ENCODE results near the gene ZNF608.

The ZNF608 gene

DNA sequence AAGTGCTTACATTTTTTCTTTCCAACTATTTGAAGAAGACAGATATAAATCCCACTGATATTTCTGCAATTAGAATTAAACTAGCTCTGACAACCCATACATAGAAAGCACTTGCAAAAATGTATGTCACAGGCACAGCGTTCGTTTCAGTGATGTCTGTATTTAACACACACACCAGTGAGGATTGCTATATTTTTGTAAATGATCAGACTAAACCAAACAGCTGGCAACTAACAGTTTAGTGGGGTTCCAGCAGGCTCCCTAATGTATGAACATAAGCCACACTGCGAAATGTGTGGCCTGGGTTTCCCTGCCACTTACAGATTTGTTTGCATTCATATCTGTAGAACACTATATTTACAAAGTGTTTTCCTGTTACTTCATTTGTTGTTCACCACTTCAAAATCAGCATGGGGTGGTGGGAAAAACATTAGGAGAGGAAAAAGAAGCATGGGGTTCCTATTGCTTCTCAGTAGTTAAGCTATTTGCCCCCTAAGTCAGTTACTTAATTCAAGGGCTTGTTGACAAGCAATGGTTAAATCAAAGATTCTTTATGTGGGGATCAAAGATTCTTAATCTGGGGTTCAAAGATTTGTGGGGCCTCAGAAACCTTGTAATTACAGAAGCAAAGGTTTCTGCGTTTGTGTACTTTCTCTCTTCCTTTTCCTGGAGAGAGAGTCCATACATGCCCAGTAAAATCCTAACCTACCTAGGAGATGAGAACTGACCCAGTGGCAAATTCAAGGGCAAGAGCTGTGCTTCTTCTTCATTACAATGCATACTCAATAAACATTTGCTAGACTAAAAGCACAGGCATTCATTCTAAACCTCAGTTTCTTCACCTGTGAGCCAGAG, 27.1 kb downstream of the ZNF608 start:
- DNase-seq (ENCODE audit: low spot score) = no peak

DNA sequence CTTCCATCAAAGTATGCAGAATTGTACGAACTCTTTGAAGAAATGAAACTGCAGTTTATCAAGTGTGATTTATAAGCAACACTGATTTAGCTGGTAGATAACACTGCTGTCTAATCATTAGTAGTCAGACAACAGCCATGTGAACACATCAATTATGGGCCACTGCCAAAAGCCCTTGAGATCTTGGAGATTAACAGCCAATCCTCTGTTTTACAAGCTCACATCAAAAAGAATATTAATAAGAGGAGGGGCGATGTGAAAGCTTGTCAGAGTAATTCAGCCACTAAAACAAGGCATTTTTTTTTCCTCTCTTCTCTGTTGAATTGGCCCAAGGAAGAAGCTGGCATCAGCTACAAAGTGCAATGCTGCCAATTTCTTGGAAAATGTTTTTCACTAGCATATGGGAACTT, 28.1 kb downstream of the ZNF608 start:
- no peak for DNase-seq (ENCODE audit: low spot score)

DNA sequence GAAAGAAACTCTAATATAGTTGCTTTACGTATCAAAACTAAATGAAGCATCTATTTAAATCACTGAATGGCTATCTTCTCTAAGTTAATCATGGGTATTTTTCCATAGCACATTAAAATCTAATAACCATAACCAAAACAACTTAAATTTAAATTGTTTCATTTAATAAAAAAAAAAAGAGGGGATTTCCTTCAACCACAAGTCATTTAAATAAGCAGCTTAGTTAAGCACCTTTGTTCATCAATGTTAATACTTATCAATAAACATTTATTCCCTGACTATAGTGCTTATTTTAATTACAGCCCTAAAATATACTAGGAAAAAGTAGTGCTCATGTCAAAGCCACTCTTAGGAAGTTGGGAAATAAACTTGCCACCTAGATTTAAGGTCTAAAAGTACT, 30.3 kb downstream of the ZNF608 start:
- DNase-seq (ENCODE audit: low spot score) = no peak

DNA sequence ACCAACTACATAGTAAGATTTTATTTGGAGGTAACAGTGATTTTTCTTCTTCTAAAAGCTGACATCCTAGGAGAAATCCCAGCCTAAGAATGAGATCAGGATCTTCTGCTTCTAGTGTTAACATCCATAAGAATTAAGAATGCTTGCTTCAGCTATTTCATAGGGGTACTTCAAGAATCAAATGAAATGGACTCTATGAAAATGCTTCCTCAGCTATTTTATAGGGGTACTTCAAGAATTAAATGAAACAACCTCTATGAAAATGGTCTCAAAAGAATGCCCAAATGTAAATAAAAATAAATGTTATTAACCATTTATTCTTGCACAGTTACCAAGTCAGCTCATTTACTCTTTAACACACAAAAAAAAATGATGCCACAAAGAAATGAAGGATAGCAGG, 31.5 kb downstream of the ZNF608 start:
- no peak for DNase-seq (ENCODE audit: low spot score)

DNA sequence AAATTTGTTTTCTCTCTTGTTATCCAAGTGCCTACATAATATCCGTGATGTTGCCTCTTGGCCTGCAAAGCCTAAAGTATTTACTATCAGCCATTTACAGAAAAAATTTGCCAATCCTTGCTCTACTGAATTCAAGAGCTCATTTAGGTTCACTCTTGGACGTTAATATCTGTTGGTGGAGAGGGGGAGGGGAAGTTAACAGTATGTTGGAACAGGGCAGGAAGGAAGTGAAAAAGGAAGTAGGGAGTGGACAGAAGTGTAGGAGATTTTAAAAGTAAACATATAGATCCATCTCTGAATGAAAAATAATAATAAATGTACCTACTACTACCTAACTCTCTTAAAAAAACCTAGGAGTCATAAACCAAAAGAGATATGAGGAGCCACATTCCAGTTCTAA, 32.8 kb downstream of the ZNF608 start:
- DNase-seq (ENCODE audit: low spot score) = no peak

- no peak for DNase-seq (ENCODE audit: low spot score)
Measured at GRCh38 chr5:124712731-124713305, 33.6 kb downstream of the ZNF608 start.

GRCh38 chr5:124708086-124708485, 38.4 kb downstream of the ZNF608 start:
- no peak for DNase-seq (ENCODE audit: low spot score)

- no peak for DNase-seq (ENCODE audit: low spot score)
Measured at GRCh38 chr5:124707520-124707919, 38.9 kb downstream of the ZNF608 start.

DNA sequence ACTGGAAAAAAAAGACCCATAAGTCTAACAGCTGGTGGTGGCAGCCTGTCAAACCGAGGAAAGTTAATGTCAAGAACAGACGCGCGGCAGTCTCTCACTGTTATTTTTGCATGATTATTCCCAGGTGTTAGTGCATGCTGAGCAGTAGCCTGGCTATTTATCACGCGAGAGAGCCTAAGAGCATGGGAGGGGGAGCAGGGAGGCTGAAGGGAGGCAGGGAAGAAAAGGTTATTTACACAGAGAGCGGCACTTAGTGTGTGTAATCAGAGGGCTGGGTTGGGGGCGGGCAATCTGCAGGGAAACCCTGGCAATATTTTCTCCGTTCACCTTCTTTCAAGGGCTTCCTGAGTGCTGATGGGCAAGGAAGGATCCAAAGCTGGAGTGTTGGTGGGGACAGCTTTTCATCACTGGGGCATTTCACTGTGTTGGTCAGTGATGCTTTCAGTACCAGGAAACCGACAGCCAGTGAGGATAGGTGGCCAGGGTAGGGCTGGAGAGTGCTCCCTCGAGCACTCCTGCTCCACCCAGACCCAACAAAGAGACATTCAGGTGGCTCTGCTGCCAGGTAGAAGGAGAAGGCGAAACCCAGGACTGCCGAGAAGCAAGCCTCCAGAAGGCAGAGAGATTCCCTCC, 39.6 kb downstream of the ZNF608 start:
- no peak for DNase-seq (ENCODE audit: low spot score)

GRCh38 chr5:124706051-124706450, 40.4 kb downstream of the ZNF608 start:
- no peak for DNase-seq (ENCODE audit: low spot score)

- DNase-seq (ENCODE audit: low spot score) = no peak
Measured at GRCh38 chr5:124705577-124705976, 40.9 kb downstream of the ZNF608 start.

DNA sequence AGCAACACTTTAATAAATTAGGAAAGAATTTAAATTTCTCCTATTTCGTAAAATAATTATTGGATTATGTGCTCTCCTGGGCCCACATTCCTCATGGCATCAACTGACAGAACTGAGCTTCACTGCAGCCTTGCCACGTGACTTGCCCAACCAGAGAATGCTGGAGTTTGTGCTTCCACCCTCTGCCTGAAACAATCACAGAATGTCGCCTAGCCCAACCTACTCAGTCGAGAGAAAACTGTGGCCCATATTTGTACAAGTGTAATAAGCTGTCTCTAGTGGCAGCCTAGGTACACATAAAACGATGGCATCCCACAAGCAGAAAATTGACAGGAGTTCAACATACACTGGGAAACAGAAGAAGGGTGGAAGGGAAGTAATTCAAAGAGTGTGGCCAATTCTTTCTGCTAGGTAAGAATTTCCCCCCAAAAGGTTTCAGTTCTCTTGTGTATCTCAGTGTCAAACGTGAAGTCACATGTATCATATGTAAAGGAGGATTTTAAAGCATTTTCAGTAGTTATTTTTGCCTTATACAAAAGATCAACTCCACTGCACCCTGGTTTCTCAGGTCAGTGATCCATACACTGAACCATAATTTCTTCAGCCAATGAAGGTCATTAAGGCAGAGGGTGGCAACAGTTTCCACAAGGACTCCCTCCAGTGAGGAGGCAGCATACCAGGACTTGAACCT, 41.7 kb downstream of the ZNF608 start:
- DNase-seq (ENCODE audit: low spot score) = no peak

- no peak for DNase-seq (ENCODE audit: low spot score)
Measured at GRCh38 chr5:124703995-124704394, 42.4 kb downstream of the ZNF608 start.

DNA sequence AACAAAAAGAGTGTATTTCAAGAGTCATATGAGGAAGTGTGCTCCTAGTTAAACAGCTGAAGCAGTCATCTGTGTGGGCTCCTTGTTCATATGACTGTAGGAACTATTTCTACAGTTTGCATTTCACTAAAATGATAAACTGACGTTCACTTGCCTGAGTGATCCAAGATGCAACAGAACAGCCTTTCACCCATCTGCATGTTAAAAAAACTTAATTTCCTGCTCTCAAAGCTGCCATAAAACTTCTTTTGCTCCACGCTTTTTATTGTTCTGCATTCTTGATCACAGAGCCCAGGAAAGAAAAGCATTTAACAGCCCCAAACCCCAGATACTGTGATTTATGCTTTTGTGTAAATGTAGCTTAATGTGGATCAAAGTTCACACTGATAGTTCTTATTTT, 43.9 kb downstream of the ZNF608 start:
- DNase-seq (ENCODE audit: low spot score) = no peak

GRCh38 chr5:124701873-124702425, 44.5 kb downstream of the ZNF608 start:
- no peak for DNase-seq (ENCODE audit: low spot score)

DNA sequence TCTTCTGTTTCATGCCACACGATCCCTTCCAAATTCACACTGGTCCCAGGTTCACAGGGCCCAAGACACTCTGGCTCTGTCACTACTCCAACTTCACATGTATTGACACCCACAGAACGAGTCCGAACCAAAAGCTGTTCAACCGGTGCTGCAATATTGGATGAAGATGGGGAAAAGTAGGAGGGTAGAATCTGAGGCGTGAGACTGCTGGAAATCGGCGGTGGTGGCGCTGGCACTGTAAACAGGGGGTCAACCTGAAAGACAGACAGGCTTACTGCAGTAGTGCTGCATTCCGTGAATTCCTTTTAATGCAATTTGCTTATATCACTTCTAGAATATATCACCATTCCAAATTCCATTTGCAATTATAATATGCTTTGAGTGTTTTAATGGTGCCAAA, 45.4 kb downstream of the ZNF608 start:
- DNase-seq (ENCODE audit: low spot score) = no peak

- no peak for DNase-seq (ENCODE audit: low spot score)
Measured at GRCh38 chr5:124700333-124700732, 46.1 kb downstream of the ZNF608 start.

GRCh38 chr5:124698770-124699169, 47.7 kb downstream of the ZNF608 start:
- DNase-seq (ENCODE audit: low spot score) = no peak

GRCh38 chr5:124697933-124698591, 48.4 kb downstream of the ZNF608 start:
- no peak for DNase-seq (ENCODE audit: low spot score)

DNA sequence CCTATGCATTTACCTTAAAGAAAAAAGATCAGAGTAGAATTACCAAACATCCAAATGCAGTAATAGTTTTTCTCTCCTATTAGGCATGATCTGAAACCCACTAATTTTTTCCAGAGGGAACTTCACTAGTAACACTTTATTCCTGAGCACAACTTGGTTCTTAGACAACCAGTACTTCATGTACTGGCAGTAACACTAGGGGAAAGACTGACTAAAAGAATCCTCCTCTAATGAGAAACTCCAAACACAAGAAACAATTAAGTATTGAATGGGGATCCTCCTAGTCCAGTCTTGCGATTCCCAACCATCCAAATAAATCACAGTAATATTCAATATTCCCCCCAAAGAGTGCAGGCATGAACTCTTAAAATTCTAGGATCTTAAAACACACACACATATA, 48.9 kb downstream of the ZNF608 start:
- DNase-seq (ENCODE audit: low spot score) = no peak

GRCh38 chr5:124696898-124697297, 49.5 kb downstream of the ZNF608 start:
- no peak for DNase-seq (ENCODE audit: low spot score)
